Kidney (tissue), 14 donors: ENCODE data around the gene CEP76. TPM values are rescaled to one million over a fixed set of nuclear protein-coding genes. Genes with fewer than 3 reads are reported as not detected.

Experiments
- DNase-seq, 5 donors: peaks; one replicate each; pipeline ENCODE4 v3.0.0-alpha.2; 2013 to 2020
- FAIRE-seq: peaks from 2 replicates; lab custom pipeline; 2012; peaks lifted over from hg19 to GRCh38; lab: Jason Lieb, UNC
- H3K27ac ChIP-seq, 2 donors: one replicate each; pipeline ENCODE4 v1.7.0; 2013; ENCODE audit warnings: low read depth in 2 of 2, low read length in 2 of 2, inconsistent platforms in 1 of 2
- H3K27me3 ChIP-seq: one replicate; pipeline ENCODE4 v1.7.1; 2013; ENCODE audit warnings: low read length, inconsistent platforms; ENCODE audit not compliant: control insufficient read depth, insufficient read depth
- H3K36me3 ChIP-seq, 3 donors: one replicate each; pipeline versions ENCODE4 v1.7.0 to v1.7.1; 2013; ENCODE audit warnings: low read length in 3 of 3, control low read depth in 1 of 3, inconsistent platforms in 1 of 3; ENCODE audit not compliant: insufficient read depth in 3 of 3, control insufficient read depth in 2 of 3
- H3K4me1 ChIP-seq, 3 donors: one replicate each; pipeline versions ENCODE4 v1.7.0 to v1.7.1; 2013; ENCODE audit warnings: low read length in 3 of 3, inconsistent platforms in 1 of 3, low read depth in 1 of 3; ENCODE audit not compliant: control insufficient read depth in 2 of 3, insufficient read depth in 2 of 3
- H3K4me3 ChIP-seq, 3 donors: one replicate each; pipeline versions ENCODE4 v1.7.0 to v1.8.1; 2013; ENCODE audit warnings: low read length in 3 of 3, control low read depth in 1 of 3, inconsistent platforms in 1 of 3
- H3K9ac ChIP-seq, 3 donors: one replicate each; pipeline versions ENCODE4 v1.7.0 to v1.7.1; 2013; ENCODE audit warnings: low read length in 3 of 3, control low read depth in 1 of 3, inconsistent platforms in 1 of 3
- H3K9me3 ChIP-seq, 3 donors: one replicate each; pipeline versions ENCODE4 v1.7.0 to v1.7.1; 2013; ENCODE audit warnings: low read length in 3 of 3, control low read depth in 1 of 3, inconsistent platforms in 1 of 3; ENCODE audit not compliant: control insufficient read depth in 2 of 3, insufficient read depth in 1 of 3
- CTCF ChIP-seq: IDR thresholded peaks from 3 replicates; pipeline ENCODE4 v1.5.1; 2012; ENCODE audit warnings: mild to moderate bottlenecking, moderate library complexity, borderline replicate concordance; ENCODE audit not compliant: insufficient read depth; ENCODE audit errors: extremely low read depth
- intact Hi-C: fragments of 100-400 bp; cut with DNase I; formaldehyde crosslinking; loops from one replicate; pipeline ENCODE4 v1.11.1; 2022
- polyA plus RNA-seq: library from polyadenylated mRNA; stranded (reverse); fragments of 350-450 nt; fragmentation: Illumina TruSeq; extraction: RNeasy Lipid Tissue Mini Kit (QIAGEN cat#74804); gene quantifications from one replicate; pipeline ENCODE4 v1.2.3, GENCODE V29; 2014; ENCODE audit warnings: low read depth, low replicate concordance; ENCODE audit not compliant: insufficient read depth
- total RNA-seq: library from RNA; stranded (reverse); fragmentation: NEBNext Ultra II Directional; extraction: Animal tissue kit (Norgen Biotek cat#: 25700); gene quantifications from one replicate; pipeline ENCODE4 v1.2.1, GENCODE V29; 2021
- donor health status: control.
- donor health status: control.
- donor health status: control.
- donor health status: control.
- donor health status: control.
- donor health status: DM: yes; HTN: yes; CAD: no.
- donor health status: Normal renal cell carcinoma (clear cell type).

Gene CEP76
- total and polyA plus RNA-seq, 2 donors from 2014 or later: 2.0 to 5.3 TPM

DNA sequence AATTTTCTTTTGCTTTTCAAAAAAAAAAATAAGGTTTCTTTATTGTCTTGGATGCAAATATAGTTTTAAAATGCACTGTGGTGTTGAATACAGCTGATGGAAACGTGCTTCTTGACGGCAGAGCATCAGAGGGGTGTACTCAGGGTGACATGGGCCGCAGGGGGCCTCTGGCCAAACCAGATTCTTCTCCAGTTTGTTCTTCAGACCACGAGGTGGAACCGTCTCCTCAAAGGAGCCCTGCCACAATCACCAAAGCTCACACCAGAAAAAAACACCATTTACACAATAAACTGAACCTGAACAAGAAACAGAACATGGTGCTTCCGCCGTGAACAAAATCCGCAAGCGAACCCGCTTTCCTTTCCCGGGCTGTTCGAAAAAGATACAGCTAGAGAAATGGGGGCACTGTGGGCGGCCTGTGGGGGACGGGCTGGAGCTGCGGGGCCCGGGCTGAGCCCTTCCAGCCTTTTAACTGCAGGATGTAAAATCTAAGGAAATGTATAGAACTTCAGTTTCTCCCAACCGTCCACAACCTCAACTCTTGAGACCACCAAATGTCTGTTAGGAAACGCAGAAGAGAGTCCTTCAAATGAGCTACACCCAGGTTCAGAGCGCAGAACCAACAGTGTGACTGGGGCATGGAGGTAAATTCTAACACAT lies 34.9 kb upstream of the CEP76 start:
- no peak for FAIRE-seq
- Histone ChIP-seq H3K9ac (no peak overlapping the region), H3K27me3 (no peaks in the 10 kb centered on the region), H3K4me3 (no peak overlapping the region), H3K4me1 (no peaks in the 10 kb centered on the region), H3K9me3 (no peaks in the 10 kb centered on the region), H3K27ac (no peak overlapping the region), H3K36me3 (no peaks in the 10 kb centered on the region)
- TF ChIP-seq CTCF: no peak
- intact Hi-C loops: no loop called here
- no peak for DNase-seq

DNA sequence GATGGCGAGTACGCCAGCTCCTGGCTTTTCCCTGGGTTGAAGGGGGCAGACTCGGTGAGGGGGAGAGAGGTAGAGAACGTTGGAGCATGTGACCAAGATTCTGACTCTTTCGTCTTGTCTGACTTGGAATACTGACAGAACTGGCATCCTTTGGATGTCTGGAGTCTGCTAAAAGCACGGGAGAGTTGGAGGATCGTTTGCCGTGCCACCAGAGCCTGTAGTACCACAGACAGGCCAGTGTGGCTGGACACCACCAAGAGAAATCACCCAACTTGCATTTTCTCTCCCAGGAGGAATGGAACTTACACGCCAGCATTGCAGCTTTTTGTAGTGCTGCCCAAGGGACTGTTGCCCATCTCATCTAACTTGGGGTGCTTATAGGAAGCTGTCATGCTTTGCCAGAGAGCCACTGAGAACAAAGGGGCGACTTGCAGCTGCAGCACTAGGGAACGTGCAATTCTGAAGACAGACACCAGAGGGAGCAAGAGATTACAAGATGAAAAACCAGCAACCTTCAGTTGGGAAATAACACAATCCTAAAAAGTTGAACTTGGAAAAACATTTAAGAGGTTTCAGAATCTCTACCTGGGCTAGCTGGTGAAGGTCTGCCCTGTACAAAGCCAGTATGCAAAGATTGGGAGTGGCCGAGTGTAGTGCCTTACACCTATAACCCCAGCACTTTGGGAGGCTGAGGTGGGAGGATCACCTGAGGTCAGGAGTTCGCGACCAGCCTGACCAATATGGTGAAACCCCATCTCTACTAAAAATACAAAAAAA lies 24.4 kb upstream of the CEP76 start:
- peaks cover 5 to 21% (median 21%) of the 10 kb centered on the region in 3 donors for H3K36me3 ChIP-seq
- FAIRE-seq: no peak
- intact Hi-C loops: no loop called here

GRCh38 chr18:12726331-12726730 lies 23.8 kb upstream of the CEP76 start:
- DNase-seq: no peak
- Histone ChIP-seq H3K9me3 (peaks cover 0 to 4% (median 0%) of the 10 kb centered on the region in 3 donors), H3K4me3 (no peak overlapping the region), H3K36me3 (peaks cover 7 to 23% (median 21%) of the 10 kb centered on the region in 3 donors), H3K4me1 (no peaks in the 10 kb centered on the region), H3K9ac (no peak overlapping the region), H3K27me3 (no peaks in the 10 kb centered on the region), H3K27ac (no peak overlapping the region)
- no peak for TF ChIP-seq CTCF
- intact Hi-C loops: no loop called here
- FAIRE-seq: no peak

More for the DNA sequence above, 24.4 kb upstream of the CEP76 start:
- H3K4me3 ChIP-seq: no peak overlapping the region
- H3K9me3 ChIP-seq: peaks cover 0 to 4% (median 0%) of the 10 kb centered on the region in 3 donors
- H3K27me3 ChIP-seq: no peaks in the 10 kb centered on the region
- H3K27ac ChIP-seq: no peak overlapping the region
- H3K4me1 ChIP-seq: no peaks in the 10 kb centered on the region
- TF ChIP-seq CTCF: peak; percentile 92
- DNase-seq: peak in 4 of 5 donors; percentile 74 to 80 (median 77)
- no peak overlapping the region for H3K9ac ChIP-seq
